ENCODE data around the gene CPED1.

The CPED1 gene

GRCh38 chr7:120988591-120989256 is at the start of gene CPED1:
CPED1 (plus strand) TSS chr7:120988711; CDS start chr7:120989622, 911 bp downstream.
- DNase-seq (ENCODE audit: low spot score) (peak; percentile 45), FAIRE-seq (no peak)

- FAIRE-seq, result no peak
- DNase-seq (ENCODE audit: low spot score), result no peak
Measured at GRCh38 chr7:120939345-120939744, 49.2 kb upstream of the CPED1 start.

- FAIRE-seq (peak; percentile 85), DNase-seq (ENCODE audit: low spot score) (no peak)
Measured at GRCh38 chr7:120941064-120941463, 47.4 kb upstream of the CPED1 start.

- no peak for FAIRE-seq
- no peak for DNase-seq (ENCODE audit: low spot score)
Measured at GRCh38 chr7:120941856-120942255, 46.7 kb upstream of the CPED1 start.

- FAIRE-seq, result no peak
- DNase-seq (ENCODE audit: low spot score), result no peak
Measured at GRCh38 chr7:120942861-120943260, 45.6 kb upstream of the CPED1 start.

GRCh38 chr7:120944826-120945562 is 43.5 kb upstream of the CPED1 start:
- DNase-seq (ENCODE audit: low spot score) (no peak), FAIRE-seq (no peak)

- DNase-seq (ENCODE audit: low spot score), result no peak
- no peak for FAIRE-seq
Measured at GRCh38 chr7:120947980-120948379, 40.5 kb upstream of the CPED1 start.

GRCh38 chr7:120949393-120949911 is 39.1 kb upstream of the CPED1 start:
- DNase-seq (ENCODE audit: low spot score) (peak; percentile 24), FAIRE-seq (peak; percentile 61)

- no peak for FAIRE-seq
- no peak for DNase-seq (ENCODE audit: low spot score)
Measured at GRCh38 chr7:120949998-120950538, 38.4 kb upstream of the CPED1 start.

- FAIRE-seq (peak; percentile 93), DNase-seq (ENCODE audit: low spot score) (peak; percentile 97)
Measured at GRCh38 chr7:120950539-120951308, 37.8 kb upstream of the CPED1 start, which contains the start of gene ING3. ING3 (plus strand) TSS chr7:120950777; CDS start chr7:120950897, 120 bp downstream.

GRCh38 chr7:120951309-120951699 is 37.2 kb upstream of the CPED1 start:
- no peak for DNase-seq (ENCODE audit: low spot score)
- no peak for FAIRE-seq

GRCh38 chr7:120951826-120952225 is 36.7 kb upstream of the CPED1 start:
- DNase-seq (ENCODE audit: low spot score) (no peak), FAIRE-seq (no peak)

- DNase-seq (ENCODE audit: low spot score), result no peak
- FAIRE-seq, result no peak
Measured at GRCh38 chr7:120955577-120956149, 32.8 kb upstream of the CPED1 start.

GRCh38 chr7:120959929-120960484 is 28.5 kb upstream of the CPED1 start:
- DNase-seq (ENCODE audit: low spot score) (no peak), FAIRE-seq (no peak)

- DNase-seq (ENCODE audit: low spot score) (no peak), FAIRE-seq (peak; percentile 50)
Measured at GRCh38 chr7:120960714-120961113, 27.8 kb upstream of the CPED1 start.

- DNase-seq (ENCODE audit: low spot score) (no peak), FAIRE-seq (no peak)
Measured at GRCh38 chr7:120961638-120962173, 26.8 kb upstream of the CPED1 start.

- FAIRE-seq (no peak), DNase-seq (ENCODE audit: low spot score) (no peak)
Measured at GRCh38 chr7:120964088-120964487, 24.4 kb upstream of the CPED1 start.

- no peak for DNase-seq (ENCODE audit: low spot score)
- FAIRE-seq, result no peak
Measured at GRCh38 chr7:120966961-120967360, 21.6 kb upstream of the CPED1 start.

GRCh38 chr7:120973849-120974248 is 14.7 kb upstream of the CPED1 start:
- FAIRE-seq (no peak), DNase-seq (ENCODE audit: low spot score) (no peak)

- FAIRE-seq (peak; percentile 15), DNase-seq (ENCODE audit: low spot score) (no peak)
Measured at GRCh38 chr7:120979765-120980499, 8.6 kb upstream of the CPED1 start.

All from RCC 7860 (cell line).